Hepatocyte (in vitro differentiated cells): ENCODE measurements around the gene ANGPT4.

Experiments
- EZH2 ChIP-seq: fragments of 200-600 bp; sonication (generic); IDR thresholded peaks from 2 replicates; pipeline ENCODE4 v1.6.1; 2016; ENCODE audit warnings: antibody characterized with exemption, mild to moderate bottlenecking, borderline replicate concordance
- TF ChIP-seq, protein P1 (sequence below): fragments of 200-600 bp; sonication (generic); IDR thresholded peaks from 2 replicates; pipeline ENCODE4 v1.5.1; 2016; ENCODE audit warnings: antibody characterized with exemption, mild to moderate bottlenecking; ENCODE audit not compliant: poor library complexity

DNA sequence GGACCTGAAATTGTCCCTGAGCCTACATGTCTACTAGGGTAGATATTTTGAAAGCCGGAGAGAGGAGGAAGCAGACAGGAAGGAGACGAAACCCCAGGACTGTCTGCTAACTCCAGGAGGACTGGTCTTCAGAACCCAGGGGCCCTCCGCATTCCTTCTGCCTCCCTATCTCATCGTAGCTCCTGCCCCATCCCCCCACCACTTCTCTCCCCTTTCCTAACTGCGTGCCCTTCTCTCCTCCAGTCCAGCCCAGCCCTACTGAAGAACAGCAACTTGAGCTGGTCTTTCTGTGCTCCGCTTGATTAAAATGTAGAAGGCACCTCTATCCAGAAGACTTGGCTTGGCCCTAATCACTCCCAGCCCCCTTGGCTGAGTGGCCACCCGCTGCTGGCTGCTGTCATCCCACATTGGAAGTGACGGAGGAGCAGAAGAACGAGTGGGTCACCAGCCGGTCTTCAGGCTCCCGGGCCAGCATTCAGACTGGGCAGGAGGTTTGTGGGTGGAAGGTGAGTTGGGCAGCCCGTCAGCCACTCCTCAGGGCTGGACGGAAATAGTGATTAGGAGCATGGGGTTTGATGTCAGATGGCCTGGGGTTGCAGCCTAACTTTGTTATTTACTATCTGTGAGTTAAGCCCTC is 28.8 kb upstream of the ANGPT4 start:
- TF ChIP-seq, protein P1, sequence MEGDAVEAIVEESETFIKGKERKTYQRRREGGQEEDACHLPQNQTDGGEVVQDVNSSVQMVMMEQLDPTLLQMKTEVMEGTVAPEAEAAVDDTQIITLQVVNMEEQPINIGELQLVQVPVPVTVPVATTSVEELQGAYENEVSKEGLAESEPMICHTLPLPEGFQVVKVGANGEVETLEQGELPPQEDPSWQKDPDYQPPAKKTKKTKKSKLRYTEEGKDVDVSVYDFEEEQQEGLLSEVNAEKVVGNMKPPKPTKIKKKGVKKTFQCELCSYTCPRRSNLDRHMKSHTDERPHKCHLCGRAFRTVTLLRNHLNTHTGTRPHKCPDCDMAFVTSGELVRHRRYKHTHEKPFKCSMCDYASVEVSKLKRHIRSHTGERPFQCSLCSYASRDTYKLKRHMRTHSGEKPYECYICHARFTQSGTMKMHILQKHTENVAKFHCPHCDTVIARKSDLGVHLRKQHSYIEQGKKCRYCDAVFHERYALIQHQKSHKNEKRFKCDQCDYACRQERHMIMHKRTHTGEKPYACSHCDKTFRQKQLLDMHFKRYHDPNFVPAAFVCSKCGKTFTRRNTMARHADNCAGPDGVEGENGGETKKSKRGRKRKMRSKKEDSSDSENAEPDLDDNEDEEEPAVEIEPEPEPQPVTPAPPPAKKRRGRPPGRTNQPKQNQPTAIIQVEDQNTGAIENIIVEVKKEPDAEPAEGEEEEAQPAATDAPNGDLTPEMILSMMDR, result no peak
- TF ChIP-seq EZH2, result no peak
